ENCODE measurements around the gene C1QC.

Gene C1QC

DNA sequence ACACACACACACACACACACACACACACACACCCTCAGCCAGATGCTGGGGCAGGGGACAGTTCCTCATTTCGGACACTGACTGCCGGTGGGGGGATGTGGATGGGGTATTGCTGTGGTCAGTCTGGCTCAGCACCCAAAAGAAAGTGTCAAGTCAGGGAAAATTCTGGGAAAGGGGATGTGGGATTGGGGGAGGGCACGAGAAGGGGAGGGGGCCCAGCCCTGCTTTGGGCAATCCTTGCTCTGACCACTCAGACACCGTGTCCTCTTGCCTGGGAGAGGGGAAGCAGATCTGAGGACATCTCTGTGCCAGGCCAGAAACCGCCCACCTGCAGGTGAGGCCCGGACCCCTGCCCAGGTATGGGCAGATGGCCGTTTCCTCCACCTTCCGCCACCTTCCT, at the start of gene C1QC:
C1QC (plus strand) TSS at position 253 of the 400 bp plus-strand sequence. CDS start 391 bp downstream, outside the sequence.
- DNase-seq (ENCODE audit: extremely low read depth, low read depth): no peak
- TF ChIP-seq CTCF (IDR thresholded peaks at IDR 0.05; ENCODE audit: low read depth, low read length): no peak

DNA sequence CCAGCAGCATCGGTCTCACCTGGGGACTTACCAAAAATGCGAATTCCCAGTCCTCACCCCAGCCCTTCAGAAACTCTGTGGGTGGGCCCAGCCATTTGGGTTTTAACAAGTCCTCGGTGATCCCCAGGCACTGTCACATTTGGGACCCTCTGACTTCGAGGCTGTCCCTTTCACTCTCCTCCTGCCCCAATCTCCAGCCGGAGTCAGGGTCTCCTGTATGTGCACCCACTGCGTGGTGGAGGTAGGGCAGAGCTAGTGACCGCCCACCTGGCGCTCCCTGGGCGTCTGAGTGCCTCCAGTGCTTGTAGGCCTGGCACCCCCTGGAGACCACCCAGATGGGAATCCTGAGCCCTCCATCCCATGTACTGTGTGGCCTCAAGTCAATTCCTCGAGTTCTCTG, 49.0 kb upstream of the C1QC start:
- TF ChIP-seq CTCF (IDR thresholded peaks at IDR 0.05; ENCODE audit: low read depth, low read length): no peak

DNA sequence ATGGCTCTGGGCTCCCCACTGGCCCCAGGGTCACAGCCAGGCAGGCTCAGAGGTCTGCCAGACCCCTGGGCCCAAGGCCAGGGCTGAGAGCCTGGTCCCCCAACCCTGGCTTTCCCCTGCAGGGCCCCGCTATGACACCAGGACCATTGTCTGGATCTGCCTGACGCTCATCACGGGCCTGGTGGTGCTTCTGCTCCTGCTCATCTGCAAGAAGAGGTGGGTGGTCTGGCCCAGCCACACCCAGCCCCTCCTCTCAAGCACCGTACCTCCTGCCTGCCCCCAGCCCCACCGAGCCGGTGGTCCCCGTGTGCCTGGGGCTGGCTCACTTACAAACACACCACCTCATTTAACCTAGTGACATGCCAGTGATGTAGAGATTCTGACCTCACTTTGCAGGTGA, 48.3 kb upstream of the C1QC start:
- no peak for DNase-seq (ENCODE audit: extremely low read depth, low read depth)
- no peak for TF ChIP-seq CTCF (IDR thresholded peaks at IDR 0.05; ENCODE audit: low read depth, low read length)

More for the DNA sequence above, 49.0 kb upstream of the C1QC start:
- no peak for DNase-seq (ENCODE audit: extremely low read depth, low read depth)

GRCh38 chr1:22597301-22597965, 46.0 kb upstream of the C1QC start:
- DNase-seq (ENCODE audit: extremely low read depth, low read depth): no peak
- no peak for TF ChIP-seq CTCF (IDR thresholded peaks at IDR 0.05; ENCODE audit: low read depth, low read length)

DNA sequence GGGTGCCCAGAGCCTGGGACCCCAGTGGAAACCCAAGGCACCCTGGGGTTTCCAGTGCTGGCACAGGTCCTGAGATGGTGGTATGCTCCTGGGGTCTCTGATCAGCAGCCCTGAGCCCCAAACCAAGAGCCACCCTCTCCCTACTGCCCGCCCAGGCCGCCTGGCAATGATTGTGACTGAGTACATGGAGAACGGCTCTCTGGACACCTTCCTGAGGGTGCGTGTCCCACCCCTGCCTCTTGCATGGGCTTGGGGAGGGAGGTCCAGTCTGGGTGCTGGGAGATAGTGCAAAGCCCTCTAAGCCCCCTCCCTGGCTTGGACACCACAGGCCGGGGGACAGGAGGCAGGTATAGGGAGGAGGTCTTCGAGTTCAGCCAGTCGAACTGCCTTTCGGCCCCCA, 45.4 kb upstream of the C1QC start:
- no peak for DNase-seq (ENCODE audit: extremely low read depth, low read depth)
- TF ChIP-seq CTCF (IDR thresholded peaks at IDR 0.05; ENCODE audit: low read depth, low read length): no peak

DNA sequence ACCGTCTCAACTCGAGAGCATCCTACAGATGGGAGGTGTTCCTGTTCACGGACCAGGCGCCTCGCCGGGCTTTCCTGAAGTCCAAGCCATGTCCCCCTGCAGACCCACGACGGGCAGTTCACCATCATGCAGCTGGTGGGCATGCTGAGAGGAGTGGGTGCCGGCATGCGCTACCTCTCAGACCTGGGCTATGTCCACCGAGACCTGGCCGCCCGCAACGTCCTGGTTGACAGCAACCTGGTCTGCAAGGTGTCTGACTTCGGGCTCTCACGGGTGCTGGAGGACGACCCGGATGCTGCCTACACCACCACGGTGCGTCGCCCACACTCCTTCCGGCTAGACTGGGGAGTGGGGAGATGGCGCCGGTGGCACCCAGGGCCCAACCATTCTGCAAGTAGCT, 44.7 kb upstream of the C1QC start:
- TF ChIP-seq CTCF (IDR thresholded peaks at IDR 0.05; ENCODE audit: low read depth, low read length): no peak
- DNase-seq (ENCODE audit: extremely low read depth, low read depth): no peak

GRCh38 chr1:22600071-22600816, 43.2 kb upstream of the C1QC start:
- no peak for TF ChIP-seq CTCF (IDR thresholded peaks at IDR 0.05; ENCODE audit: low read depth, low read length)
- DNase-seq (ENCODE audit: extremely low read depth, low read depth): no peak

Data from AG09319 (cell line).